ENCODE data around the gene S1PR1. TPM values are rescaled to one million over a fixed set of nuclear protein-coding genes. Genes with fewer than 3 reads are reported as not detected.
A peak's percentile ranks its signal among the peaks of the same experiment; 100 is the strongest.
"Not testable (repeated sequence)": the region's sequence is repeated elsewhere in the genome, so short reads cannot be mapped to it uniquely, and the experiment has no call there.

S1PR1 gene
- 0.29 and 1.7 TPM in 2 replicates for total RNA-seq

- no peak for DNase-seq (ENCODE audit: low read depth)
- peak within 1 kb of the TSS; percentile 73 for H3K4me3 ChIP-seq (ENCODE audit: low read depth, low read length)
- TF ChIP-seq CTCF (conservative IDR thresholded peaks at IDR 0.05; ENCODE audit: low read depth, low read length) = no peak
Observed at GRCh38 chr1:101236516-101237228, at the start of gene S1PR1. Gene S1PR1 (plus strand): TSS chr1:101237019. CDS start chr1:101238985, 1,966 bp downstream.

DNA sequence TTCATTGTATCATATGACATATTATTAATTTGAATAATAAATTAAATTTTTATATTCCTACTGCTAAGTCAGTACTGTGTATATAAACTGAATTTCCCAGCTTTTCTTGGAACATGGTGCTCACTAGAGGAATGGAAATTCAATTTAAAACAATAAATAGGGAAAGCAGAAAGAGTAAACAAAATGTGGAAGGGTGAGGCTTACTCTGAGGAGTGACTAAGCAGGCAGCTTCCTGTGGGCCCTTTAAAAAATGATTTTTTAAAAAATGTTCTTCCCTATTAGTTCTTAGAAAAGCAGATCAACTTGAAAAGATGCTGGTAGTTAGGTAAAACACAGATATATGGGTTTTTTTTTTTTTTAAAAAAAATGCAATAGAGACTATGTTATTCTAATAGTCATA, 49.5 kb upstream of the S1PR1 start:
- H3K4me3 ChIP-seq (ENCODE audit: low read depth, low read length) = no peak overlapping the region
- DNase-seq (ENCODE audit: low read depth) = no peak
- TF ChIP-seq CTCF (conservative IDR thresholded peaks at IDR 0.05; ENCODE audit: low read depth, low read length) = no peak

GRCh38 chr1:101188331-101188730, 48.5 kb upstream of the S1PR1 start:
- no peak overlapping the region for H3K4me3 ChIP-seq (ENCODE audit: low read depth, low read length)
- TF ChIP-seq CTCF (conservative IDR thresholded peaks at IDR 0.05; ENCODE audit: low read depth, low read length) = no peak
- no peak for DNase-seq (ENCODE audit: low read depth)

GRCh38 chr1:101188968-101189367, 47.9 kb upstream of the S1PR1 start:
- H3K4me3 ChIP-seq (ENCODE audit: low read depth, low read length); DNase-seq (ENCODE audit: low read depth): not testable (repeated sequence)

DNA sequence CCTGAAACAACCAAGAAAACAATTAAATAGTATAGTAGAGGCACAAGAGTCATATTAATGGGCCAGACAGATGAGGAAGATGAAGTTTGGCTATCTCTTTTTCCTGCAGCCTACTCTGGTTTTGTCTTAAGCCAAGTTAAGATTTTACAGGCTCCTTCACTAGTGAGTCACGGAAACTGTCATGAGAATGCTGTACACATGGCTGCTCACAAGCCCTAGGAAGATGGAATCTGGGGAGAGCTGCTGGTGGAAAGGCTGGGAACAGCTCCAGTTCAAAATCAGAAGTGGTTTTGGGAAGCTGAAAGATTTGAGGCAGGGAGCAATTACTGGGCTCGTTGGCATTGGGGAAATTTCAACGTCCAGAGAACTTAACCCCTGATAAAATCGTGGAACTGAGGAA, 46.4 kb upstream of the S1PR1 start:
- DNase-seq (ENCODE audit: low read depth) = peak; percentile 29
- no peak overlapping the region for H3K4me3 ChIP-seq (ENCODE audit: low read depth, low read length)
- TF ChIP-seq CTCF (conservative IDR thresholded peaks at IDR 0.05; ENCODE audit: low read depth, low read length) = no peak

- TF ChIP-seq CTCF (conservative IDR thresholded peaks at IDR 0.05; ENCODE audit: low read depth, low read length) = no peak
- no peak overlapping the region for H3K4me3 ChIP-seq (ENCODE audit: low read depth, low read length)
Observed at GRCh38 chr1:101191049-101191448, 45.8 kb upstream of the S1PR1 start.

DNA sequence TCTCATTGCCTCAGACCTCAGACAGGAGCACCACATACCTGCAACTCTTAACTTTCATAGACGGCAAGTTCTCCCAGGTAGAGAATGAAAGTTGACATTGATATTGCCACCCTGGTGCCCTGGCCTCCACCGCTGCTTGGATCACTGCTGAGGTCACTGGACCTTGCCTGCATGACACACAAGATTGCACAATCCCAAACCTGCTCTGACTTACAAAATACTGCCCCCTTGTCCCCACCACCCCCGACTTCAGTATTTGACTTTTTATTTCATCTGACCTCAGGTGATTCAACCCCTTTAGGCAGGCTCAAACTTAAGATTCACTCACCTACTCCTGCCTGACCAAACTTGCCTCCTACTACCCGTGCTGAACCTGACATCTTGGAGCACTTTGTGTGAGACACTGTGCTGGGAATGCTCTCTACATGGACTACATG, 43.1 kb upstream of the S1PR1 start:
- peak; percentile 23 for DNase-seq (ENCODE audit: low read depth)
- TF ChIP-seq CTCF (conservative IDR thresholded peaks at IDR 0.05; ENCODE audit: low read depth, low read length) = no peak
- H3K4me3 ChIP-seq (ENCODE audit: low read depth, low read length) = no peak overlapping the region

More at GRCh38 chr1:101191049-101191448, 45.8 kb upstream of the S1PR1 start:
- DNase-seq (ENCODE audit: low read depth) = no peak
